ENCODE results near the gene WFS1. TPM values are rescaled to one million over a fixed set of nuclear protein-coding genes. Genes with fewer than 3 reads are reported as not detected.

The WFS1 gene
- polyA plus RNA-seq, 1 of the 3 experiments (the other 2 are of a cell fraction): 18.7 TPM

DNA sequence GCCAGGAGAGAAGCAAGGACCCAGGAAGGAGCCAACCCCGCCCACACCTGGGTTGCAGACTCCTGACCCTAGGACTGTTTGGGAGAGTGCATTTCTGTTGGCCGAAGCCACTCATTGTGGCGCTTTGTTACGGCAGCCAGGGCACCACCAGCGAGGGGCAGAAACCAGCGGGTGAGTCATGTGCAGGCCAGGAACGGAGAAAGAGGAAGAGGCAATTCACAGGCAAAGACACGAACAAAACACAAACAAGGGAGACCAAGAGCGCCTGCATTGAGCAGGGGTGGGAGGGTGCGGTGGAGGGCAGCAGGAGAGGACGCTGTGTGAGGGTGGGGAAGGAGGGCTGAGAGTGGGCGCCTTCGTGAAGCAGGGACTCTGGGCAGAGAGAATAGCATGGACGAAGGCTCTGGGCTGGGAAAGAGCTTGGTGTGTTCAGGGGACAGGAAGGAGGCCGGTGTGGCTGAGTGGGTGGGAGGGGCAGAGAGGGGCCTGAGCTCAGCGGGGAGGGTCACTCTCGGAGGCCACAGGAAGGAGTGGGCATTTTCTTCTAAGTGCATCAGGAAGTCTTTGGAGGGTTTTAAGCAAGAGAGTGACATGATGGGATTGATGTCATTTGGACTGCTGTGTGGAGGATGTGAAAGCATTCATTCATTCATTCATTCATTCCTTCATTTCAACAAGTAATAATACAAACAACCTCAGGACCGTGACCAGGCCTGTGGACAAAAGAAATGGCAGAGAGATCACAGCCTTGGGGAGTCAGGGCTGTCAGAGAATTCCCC, 12.2 kb upstream of the WFS1 start (continued):
- TF ChIP-seq NRF1 (IDR thresholded peaks at IDR 0.05; ENCODE audit: low read depth, low read length): no peak
- TF ChIP-seq, protein P1, sequence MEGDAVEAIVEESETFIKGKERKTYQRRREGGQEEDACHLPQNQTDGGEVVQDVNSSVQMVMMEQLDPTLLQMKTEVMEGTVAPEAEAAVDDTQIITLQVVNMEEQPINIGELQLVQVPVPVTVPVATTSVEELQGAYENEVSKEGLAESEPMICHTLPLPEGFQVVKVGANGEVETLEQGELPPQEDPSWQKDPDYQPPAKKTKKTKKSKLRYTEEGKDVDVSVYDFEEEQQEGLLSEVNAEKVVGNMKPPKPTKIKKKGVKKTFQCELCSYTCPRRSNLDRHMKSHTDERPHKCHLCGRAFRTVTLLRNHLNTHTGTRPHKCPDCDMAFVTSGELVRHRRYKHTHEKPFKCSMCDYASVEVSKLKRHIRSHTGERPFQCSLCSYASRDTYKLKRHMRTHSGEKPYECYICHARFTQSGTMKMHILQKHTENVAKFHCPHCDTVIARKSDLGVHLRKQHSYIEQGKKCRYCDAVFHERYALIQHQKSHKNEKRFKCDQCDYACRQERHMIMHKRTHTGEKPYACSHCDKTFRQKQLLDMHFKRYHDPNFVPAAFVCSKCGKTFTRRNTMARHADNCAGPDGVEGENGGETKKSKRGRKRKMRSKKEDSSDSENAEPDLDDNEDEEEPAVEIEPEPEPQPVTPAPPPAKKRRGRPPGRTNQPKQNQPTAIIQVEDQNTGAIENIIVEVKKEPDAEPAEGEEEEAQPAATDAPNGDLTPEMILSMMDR (IDR thresholded peaks at IDR 0.05): no peak
- TF ChIP-seq MEF2A (IDR thresholded peaks at IDR 0.05; ENCODE audit: borderline replicate concordance, low read depth): no peak
- TF ChIP-seq, protein P2, sequence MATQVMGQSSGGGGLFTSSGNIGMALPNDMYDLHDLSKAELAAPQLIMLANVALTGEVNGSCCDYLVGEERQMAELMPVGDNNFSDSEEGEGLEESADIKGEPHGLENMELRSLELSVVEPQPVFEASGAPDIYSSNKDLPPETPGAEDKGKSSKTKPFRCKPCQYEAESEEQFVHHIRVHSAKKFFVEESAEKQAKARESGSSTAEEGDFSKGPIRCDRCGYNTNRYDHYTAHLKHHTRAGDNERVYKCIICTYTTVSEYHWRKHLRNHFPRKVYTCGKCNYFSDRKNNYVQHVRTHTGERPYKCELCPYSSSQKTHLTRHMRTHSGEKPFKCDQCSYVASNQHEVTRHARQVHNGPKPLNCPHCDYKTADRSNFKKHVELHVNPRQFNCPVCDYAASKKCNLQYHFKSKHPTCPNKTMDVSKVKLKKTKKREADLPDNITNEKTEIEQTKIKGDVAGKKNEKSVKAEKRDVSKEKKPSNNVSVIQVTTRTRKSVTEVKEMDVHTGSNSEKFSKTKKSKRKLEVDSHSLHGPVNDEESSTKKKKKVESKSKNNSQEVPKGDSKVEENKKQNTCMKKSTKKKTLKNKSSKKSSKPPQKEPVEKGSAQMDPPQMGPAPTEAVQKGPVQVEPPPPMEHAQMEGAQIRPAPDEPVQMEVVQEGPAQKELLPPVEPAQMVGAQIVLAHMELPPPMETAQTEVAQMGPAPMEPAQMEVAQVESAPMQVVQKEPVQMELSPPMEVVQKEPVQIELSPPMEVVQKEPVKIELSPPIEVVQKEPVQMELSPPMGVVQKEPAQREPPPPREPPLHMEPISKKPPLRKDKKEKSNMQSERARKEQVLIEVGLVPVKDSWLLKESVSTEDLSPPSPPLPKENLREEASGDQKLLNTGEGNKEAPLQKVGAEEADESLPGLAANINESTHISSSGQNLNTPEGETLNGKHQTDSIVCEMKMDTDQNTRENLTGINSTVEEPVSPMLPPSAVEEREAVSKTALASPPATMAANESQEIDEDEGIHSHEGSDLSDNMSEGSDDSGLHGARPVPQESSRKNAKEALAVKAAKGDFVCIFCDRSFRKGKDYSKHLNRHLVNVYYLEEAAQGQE (IDR thresholded peaks at IDR 0.05; ENCODE audit: low read depth, low read length): no peak
- no peak for TF ChIP-seq NFIC (IDR thresholded peaks at IDR 0.05; ENCODE audit: borderline replicate concordance)
- TF ChIP-seq, protein P3, sequence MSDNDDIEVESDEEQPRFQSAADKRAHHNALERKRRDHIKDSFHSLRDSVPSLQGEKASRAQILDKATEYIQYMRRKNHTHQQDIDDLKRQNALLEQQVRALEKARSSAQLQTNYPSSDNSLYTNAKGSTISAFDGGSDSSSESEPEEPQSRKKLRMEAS (IDR thresholded peaks at IDR 0.05; ENCODE audit: low read depth): no peak
- TF ChIP-seq TCF12 (IDR thresholded peaks at IDR 0.05): no peak
- TF ChIP-seq, protein P4, sequence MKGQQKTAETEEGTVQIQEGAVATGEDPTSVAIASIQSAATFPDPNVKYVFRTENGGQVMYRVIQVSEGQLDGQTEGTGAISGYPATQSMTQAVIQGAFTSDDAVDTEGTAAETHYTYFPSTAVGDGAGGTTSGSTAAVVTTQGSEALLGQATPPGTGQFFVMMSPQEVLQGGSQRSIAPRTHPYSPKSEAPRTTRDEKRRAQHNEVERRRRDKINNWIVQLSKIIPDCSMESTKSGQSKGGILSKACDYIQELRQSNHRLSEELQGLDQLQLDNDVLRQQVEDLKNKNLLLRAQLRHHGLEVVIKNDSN (IDR thresholded peaks at IDR 0.05; ENCODE audit: borderline replicate concordance, low read depth): no peak
- no peak for TF ChIP-seq RFX5 (IDR thresholded peaks at IDR 0.05; ENCODE audit: low read length)
- no peak for TF ChIP-seq YY1 (IDR thresholded peaks at IDR 0.05; ENCODE audit: low read depth)
- TF ChIP-seq TAF1 (IDR thresholded peaks at IDR 0.05; ENCODE audit: borderline replicate concordance, low read depth, low read length): no peak

DNA sequence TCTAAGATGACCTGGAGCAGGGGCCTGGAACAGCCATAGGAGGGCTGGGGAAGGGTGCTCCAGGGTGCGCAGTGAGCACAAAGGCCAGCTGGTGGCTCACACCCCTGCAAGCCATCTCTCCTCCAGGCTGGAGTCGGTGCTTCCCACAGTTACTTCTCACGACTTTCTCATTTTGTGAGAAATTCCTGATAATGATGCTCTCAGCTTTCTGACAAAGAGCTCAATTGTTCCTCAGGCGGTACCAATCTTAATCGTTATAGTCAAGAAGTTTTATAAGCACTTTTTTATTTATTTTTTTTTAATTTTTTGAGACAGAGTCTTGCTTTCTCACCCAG, 11.7 kb upstream of the WFS1 start:
- H2AFZ ChIP-seq (ENCODE audit: low read depth): no peak overlapping the region
- POLR2A ChIA-PET: no interaction called here
- H3K27ac ChIP-seq (ENCODE audit: low read depth in 2 of 2, low read length in 1 of 2): no peak overlapping the region
- no peak for DNase-seq
- H4K20me1 ChIP-seq (ENCODE audit: insufficient read depth): no peaks in the 10 kb centered on the region
- no peaks in the 10 kb centered on the region for H3K79me2 ChIP-seq (ENCODE audit: insufficient read depth)
- H3K9me2 ChIP-seq: no peaks in the 10 kb centered on the region
- no peaks in the 10 kb centered on the region for H3F3A ChIP-seq (replicated peaks; ENCODE audit: insufficient read depth)
- H3K4me3 ChIP-seq (ENCODE audit: low read depth in 2 of 2, low read length in 1 of 2): no peak overlapping the region
- no peaks in the 10 kb centered on the region for H3K36me3 ChIP-seq (replicated peaks in 1 of 2; ENCODE audit: control insufficient read depth in 1 of 2, insufficient read depth in 2 of 2, low read length in 1 of 2)
- H3K9ac ChIP-seq: no peak overlapping the region
- TF ChIP-seq, protein P5, sequence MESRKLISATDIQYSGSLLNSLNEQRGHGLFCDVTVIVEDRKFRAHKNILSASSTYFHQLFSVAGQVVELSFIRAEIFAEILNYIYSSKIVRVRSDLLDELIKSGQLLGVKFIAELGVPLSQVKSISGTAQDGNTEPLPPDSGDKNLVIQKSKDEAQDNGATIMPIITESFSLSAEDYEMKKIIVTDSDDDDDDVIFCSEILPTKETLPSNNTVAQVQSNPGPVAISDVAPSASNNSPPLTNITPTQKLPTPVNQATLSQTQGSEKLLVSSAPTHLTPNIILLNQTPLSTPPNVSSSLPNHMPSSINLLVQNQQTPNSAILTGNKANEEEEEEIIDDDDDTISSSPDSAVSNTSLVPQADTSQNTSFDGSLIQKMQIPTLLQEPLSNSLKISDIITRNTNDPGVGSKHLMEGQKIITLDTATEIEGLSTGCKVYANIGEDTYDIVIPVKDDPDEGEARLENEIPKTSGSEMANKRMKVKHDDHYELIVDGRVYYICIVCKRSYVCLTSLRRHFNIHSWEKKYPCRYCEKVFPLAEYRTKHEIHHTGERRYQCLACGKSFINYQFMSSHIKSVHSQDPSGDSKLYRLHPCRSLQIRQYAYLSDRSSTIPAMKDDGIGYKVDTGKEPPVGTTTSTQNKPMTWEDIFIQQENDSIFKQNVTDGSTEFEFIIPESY (IDR thresholded peaks at IDR 0.05; ENCODE audit: borderline replicate concordance, low read depth): no peak
- TF ChIP-seq RXRA (IDR thresholded peaks at IDR 0.05; ENCODE audit: borderline replicate concordance, low read depth) (no peak), JUND (IDR thresholded peaks at IDR 0.05) (no peak), EZH2phosphoT487 (IDR thresholded peaks at IDR 0.05; ENCODE audit: borderline replicate concordance, low read depth) (no peak), RCOR1 (IDR thresholded peaks at IDR 0.05; ENCODE audit: low read length) (no peak)
- TF ChIP-seq, protein P6, sequence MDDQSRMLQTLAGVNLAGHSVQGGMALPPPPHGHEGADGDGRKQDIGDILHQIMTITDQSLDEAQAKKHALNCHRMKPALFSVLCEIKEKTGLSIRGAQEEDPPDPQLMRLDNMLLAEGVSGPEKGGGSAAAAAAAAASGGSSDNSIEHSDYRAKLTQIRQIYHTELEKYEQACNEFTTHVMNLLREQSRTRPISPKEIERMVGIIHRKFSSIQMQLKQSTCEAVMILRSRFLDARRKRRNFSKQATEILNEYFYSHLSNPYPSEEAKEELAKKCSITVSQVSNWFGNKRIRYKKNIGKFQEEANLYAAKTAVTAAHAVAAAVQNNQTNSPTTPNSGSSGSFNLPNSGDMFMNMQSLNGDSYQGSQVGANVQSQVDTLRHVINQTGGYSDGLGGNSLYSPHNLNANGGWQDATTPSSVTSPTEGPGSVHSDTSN (IDR thresholded peaks at IDR 0.05): no peak
- TF ChIP-seq, protein P4 (IDR thresholded peaks at IDR 0.05; ENCODE audit: borderline replicate concordance, low read depth): no peak
- TF ChIP-seq, protein P1 (IDR thresholded peaks at IDR 0.05): no peak
- CTCF ChIA-PET: interaction anchor here (1.3 to 37.6 kb wide), 3 partner anchors 7 to 288 kb away, joined by 6 to 1048 read pairs (median 247); no protein-coding TSS in a partner anchor
- no peaks in the 10 kb centered on the region; a peak in 1 of 4 replicates for H3K4me1 ChIP-seq (ENCODE audit: control insufficient read depth in 1 of 2, insufficient read depth in 2 of 2, low read depth in 1 of 2, low read length in 1 of 2)
- H3K9me3 ChIP-seq: no peaks in the 10 kb centered on the region
- H3K27me3 ChIP-seq (ENCODE audit: insufficient read depth): no peaks in the 10 kb centered on the region; the same call in 1 of the 2 replicates
- H3K4me2 ChIP-seq: no peak overlapping the region
- 55% methylated on average over 5 of the region's 5 CpGs for WGBS (ENCODE audit: low lambda C conversion rate)
